GM19043 (cell line): ENCODE results near the gene SCUBE1.

Experiments
- ATAC-seq: cut with Tn5 transposase; IDR thresholded peaks from one replicate; pipeline ENCODE4 v1.9.1; 2021; ENCODE audit warnings: low read depth; ENCODE audit not compliant: unreplicated experiment

SCUBE1 gene

DNA sequence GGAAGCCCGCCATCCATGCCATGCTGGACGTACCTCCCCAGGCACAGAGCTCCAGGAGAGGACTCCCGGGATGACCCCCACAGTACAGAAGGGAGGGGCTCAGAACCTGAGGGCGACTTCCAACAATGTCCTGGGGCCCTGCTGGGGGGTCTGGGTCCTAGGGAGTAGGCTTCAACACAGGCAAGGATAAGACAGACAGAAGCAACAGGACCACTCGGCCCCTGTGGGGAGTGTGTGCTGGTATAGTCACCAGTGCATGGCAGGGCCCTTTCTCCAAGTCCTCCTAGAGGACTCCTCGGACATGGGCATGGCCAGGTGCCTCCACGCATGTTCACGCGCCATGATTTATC, 173.1 kb downstream of the SCUBE1 start:
- no peak for ATAC-seq

GRCh38 chr22:43169310-43170130, 173.7 kb downstream of the SCUBE1 start:
- ATAC-seq = no peak

DNA sequence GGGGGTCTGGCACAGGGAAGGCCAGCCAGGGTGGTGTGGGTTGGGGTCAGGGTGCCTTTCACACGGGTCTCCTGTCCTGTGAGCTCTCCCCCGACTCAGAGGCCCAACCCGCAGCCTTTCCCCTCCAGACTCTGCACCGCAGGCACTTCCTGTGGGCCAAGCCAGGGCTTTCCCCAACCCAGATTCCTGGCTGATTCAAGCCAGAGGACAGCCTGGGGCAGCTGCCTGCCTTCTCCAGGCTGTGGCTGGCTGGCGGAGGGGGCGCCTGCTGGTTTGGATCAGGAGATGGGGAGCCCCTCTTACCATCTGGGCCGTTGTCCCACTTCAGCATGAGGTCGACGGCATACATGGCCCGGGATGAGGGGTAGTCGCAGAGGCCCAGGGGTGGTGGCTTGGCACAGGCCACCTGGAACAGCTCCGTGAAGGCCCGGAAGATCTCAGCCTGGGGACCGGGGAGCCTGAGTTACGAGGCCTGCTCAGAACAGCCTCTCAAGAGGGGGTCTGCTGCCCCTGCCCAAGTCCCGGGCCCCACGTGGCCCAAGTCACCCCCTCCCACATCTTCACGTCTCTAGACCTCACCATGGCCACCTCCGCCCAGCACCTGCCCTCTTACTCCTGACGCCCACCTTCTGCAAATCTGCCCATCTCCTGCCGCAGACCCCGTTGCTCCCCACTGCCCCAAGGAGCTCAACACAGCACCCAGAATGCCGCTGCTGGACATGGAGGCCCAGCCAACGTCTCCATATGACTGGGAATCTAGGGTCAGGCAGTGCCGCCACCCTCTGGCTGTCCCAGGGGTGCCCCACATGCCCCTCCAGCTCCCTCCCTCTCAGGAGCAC, 174.5 kb downstream of the SCUBE1 start:
- no peak for ATAC-seq

DNA sequence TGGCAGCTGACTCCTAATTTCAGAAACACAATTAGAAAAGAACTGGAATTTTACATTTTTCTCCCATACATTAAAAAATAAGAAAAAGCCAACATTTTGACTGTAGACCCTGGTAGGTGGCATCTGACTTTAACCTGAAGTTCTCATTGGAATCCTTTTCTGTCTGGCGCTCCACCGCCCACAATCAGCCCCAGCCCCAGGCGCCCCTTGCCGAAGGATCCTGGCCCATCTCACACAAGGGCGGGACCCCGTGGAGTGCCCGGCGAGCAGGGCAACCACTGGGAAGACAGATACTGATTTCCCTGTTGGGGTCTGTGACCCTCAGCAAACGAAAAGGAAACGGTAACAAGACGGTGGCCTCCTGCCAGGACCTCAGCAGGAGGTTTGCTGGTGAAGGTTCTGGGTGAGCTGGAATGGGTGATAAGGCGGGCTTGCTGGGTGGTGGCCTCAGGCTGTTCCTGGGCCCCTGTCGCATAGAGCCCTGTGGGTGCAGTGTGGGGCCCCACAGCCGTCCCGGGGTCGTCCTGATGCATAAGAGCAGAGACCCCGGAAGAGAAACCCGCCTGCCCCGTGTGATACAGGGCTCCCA, 176.1 kb downstream of the SCUBE1 start:
- ATAC-seq = no peak

DNA sequence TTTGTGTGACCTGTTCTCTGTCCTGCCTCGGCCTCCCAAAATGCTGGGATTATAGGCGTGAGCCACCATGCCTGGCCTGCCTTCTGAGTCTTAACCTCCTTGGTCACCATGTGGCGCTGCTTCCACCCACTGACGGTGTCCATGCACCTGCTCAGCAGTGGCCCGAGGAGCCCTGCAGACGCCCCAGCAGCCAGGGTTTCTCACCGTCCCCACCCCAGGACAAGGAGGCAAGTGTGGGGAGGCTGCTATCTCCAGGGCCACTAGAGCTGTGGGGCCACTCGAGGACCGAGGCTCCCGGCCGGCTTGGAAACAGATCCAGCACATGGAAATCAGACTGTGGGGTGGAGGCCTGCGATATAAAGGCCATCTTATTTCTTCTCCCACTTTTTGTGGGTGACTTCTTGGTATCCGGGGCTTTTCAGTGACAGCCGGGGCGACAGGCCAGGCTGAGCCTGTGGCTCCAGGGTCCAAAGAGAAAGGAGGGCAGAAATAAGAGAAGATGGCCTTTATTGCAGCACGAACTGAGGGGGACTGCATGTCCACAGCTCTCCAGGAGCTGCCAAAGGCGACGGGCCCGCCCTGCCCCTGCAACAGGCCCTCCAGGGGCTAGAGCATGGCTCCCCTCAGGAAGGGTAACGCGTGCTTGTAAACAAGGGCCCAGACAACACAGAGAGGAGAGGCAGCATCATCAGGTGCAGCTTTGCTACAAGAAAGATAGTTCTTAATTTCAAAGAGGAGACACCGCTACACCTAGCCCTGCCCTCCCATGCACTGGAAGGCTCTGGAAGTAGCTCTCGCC, 176.8 kb downstream of the SCUBE1 start:
- ATAC-seq = no peak

- ATAC-seq = no peak
Observed at GRCh38 chr22:43164636-43165035, 178.5 kb downstream of the SCUBE1 start.

DNA sequence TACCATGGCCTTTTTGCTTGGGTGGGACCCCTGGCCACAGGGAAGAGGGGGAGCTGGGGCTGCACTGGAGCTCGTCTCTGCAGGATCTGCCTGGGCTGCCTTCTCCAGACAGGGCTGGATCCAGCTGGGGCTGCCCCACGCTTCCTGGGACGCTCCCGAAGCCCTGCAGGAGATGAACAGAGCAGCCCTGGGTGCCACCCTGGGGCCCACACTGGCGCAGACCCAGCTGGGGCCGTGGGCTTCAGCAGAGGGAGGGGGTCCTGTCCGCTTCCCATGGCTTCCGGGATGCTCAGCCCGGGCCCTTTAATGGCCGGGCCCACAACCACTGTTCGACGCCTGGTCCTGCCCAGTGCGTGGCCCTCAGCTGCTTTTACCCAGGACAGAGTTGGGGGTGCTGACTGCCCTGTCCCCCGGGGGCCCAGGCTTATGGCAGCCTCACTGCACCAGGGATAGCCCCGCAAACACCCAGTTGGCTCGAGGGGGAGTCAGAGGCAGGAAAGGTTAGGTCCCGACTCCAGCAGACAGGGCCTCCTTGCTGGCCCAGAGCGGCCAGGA, 179.9 kb downstream of the SCUBE1 start:
- ATAC-seq = no peak

DNA sequence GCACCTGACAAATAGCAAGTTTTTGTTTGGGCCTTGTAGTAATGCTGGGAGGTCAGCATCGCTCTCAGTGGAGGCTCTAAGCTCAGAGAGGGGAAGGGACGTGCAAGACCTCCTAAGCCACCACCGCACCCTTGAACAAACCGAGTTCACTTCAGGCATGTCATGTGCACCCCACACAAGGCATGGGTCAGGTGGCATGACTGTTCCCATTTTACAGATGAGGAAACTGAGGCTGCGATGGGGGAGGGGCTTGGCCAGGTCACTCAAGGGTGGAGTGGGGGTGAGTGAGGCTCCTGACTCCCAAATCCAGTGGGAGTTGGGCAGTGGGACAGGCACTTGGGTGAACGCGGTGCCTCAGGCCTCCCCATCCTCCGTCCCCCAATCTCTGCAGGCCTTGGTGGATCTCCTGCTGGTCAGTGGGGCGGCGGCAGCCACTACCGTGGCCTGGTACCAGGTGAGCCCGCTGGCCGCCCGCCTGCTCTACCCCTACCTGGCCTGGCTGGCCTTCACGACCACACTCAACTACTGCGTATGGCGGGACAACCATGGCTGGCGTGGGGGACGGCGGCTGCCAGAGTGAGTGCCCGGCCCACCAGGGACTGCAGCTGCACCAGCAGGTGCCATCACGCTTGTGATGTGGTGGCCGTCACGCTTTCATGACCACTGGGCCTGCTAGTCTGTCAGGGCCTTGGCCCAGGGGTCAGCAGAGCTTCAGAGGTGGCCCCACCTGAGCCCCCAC, 180.6 kb downstream of the SCUBE1 start:
- no peak for ATAC-seq

DNA sequence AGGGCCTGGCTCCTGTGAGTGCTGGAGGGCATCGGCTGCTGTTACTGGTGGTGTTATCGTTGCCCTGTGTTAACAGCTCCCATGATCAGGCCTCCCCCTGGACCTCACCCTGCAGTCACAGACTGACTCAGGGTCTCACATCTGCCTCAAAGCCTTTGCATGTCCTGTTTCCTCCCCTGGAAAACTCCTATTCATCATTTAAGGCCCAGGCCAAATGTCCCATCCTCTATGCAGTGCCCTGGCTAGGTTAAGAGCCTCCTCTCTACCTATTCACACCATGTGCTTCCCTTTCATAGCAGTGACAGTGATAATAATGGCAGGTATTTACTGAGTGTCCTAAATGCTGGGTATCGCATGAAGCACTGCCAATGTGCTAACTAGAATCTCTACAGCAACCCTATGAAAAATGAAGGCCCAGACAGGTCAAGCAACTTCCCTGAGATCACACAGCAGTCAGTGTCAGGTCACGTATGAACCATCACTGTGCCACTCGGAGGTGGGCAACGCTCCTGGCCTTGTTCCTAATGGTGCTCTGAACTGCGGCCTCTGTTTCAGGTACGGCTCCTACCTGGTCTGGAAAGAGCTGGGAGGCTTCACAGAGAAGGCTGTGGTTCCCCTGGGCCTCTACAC, 182.6 kb downstream of the SCUBE1 start:
- no peak for ATAC-seq

DNA sequence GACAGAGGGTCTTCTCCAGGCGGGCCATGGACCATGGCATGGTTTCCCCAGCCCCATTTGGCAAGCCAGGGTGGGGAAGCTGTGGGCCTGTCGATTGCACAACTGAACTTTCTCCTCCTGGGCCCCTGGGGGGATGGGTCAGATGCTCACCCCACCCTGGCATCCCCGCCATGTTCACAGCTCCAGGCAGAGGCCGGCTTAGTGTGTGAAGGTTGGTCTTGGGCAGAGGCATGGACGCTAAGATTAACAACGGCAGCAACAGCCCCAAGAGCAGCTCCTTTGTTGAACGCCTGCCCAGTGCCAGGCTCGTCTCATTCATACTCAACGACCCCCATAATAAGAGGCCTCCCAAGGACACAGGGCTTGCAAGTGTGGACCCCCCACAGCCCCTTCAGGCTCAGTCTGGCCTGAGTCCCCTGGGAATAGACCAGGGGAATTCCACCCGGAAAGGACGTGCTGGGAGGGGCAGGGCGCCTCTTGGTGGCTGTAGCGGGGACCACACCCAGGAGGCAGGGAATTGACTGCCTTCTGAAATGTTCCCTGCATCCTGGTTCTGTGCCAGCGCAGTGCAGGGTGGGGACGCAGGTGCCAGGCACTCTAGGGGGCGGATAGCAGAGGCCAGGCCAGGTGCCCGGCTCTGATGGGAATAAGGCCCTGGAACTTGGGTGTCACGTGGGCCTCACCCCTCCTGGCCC, 183.5 kb downstream of the SCUBE1 start:
- ATAC-seq = no peak

GRCh38 chr22:43158778-43159483, 184.2 kb downstream of the SCUBE1 start:
- ATAC-seq = no peak

- no peak for ATAC-seq
Observed at GRCh38 chr22:43157874-43158546, 185.2 kb downstream of the SCUBE1 start.

GRCh38 chr22:43156413-43156812, 186.8 kb downstream of the SCUBE1 start:
- ATAC-seq = no peak

GRCh38 chr22:43155789-43156188, 187.4 kb downstream of the SCUBE1 start:
- no peak for ATAC-seq

DNA sequence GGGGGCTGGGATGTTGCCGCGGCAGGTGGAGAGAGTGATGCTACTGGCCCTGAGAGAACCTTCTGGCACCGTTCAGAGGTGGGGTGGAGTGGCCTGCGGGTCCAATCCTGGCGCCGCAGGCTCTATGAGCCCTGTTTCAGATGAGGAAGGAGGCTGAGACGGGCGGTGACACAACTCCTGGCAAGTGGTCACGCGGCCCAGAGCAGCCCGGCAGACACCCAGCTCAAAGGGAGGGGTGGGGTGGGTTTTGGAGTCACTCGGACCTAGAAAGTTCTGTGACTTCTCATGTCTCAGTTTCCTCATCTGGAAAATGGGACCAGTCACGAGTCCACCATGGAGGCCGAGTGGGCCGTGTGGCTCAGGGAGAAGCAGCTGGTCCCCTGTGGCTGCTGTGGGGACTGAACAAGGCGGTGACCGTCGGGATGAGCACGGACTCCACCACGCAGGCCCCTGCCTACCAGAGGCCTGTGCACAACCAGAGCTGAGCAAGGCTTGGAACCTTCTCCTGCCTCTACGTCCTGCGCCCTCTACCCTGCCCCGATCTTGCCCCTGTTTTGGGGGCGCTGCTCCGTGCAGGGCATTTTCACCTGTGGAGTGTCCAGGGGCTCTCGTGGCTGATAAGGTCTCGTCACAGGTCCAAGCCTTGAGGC, 188.2 kb downstream of the SCUBE1 start:
- no peak for ATAC-seq

DNA sequence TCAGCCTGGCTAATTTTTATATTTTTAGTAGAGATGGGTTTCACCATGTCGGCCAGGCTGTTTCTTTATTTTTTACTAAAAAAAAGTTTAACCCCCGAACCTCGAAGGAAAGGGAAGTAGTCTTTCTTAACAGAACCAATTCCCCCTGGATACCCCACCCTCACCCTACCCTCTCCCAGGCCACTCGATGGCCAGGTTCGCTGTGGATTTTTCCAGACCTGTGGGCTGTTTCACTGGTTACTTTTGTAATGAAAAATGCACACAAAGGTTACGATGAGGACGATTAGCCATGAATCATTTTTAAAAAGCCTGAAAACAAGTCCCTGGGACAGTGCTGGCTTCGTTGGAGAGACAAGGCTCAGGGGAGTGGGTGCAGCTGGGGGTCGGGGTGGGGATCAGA, 189.3 kb downstream of the SCUBE1 start:
- no peak for ATAC-seq
